Transverse colon (tissue), 3 donors: ENCODE data around the gene TWSG1.

Experiments used
- POLR2A ChIP-seq: fragments of 450-650 bp; IDR thresholded peaks from one replicate; pipeline ENCODE4 v1.6.1; 2016; ENCODE audit warnings: antibody characterized with exemption, mild to moderate bottlenecking, moderate library complexity
- POLR2AphosphoS5 ChIP-seq, 3 donors: sonication (generic); formaldehyde crosslinking; IDR thresholded peaks; one replicate each; pipeline ENCODE4 v1.6.1; 2016; ENCODE audit warnings: antibody characterized with exemption in 3 of 3

- TF ChIP-seq POLR2A (no peak), POLR2AphosphoS5 (IDR thresholded peaks at IDR 0.05) (no peak)
Measured at GRCh38 chr18:9446839-9447238, 112.3 kb downstream of the TWSG1 start.
